Endothelial cell of umbilical vein (primary cell): ENCODE measurements around the gene SMOC1. TPM values are rescaled to one million over a fixed set of nuclear protein-coding genes. Genes with fewer than 3 reads are reported as not detected.

Experiments
- BruUV-seq: library from RNA; stranded (reverse); fragments of 400-500 nt; replicated peaks from 2 replicates; lab custom pipeline; 2021; lab: Mats Ljungman, UMichigan
- CTCF ChIA-PET: fragments of 300-600, 350-600 bp; sonication (Branson Sonifier 250); formaldehyde crosslinking; loops from one replicate; lab custom pipeline; 2021; ENCODE audit warnings: antibody characterized with exemption, inconsistent platforms; lab: Charles Lee
- POLR2A ChIA-PET: fragments of 300-600, 350-600 bp; sonication (Branson Sonifier 250); formaldehyde crosslinking; loops from one replicate; lab custom pipeline; 2021; ENCODE audit warnings: antibody characterized with exemption, inconsistent platforms; lab: Charles Lee
- DNase-seq: peaks from one replicate; pipeline ENCODE4 v3.0.0-alpha.2; 2011; ENCODE audit warnings: low read depth, low spot score
- FAIRE-seq: peaks from 2 replicates; lab custom pipeline; 2011; peaks lifted over from hg19 to GRCh38; lab: Jason Lieb, UNC
- H2AFZ ChIP-seq: 2 replicates; pipeline ENCODE4 v1.6.0; 2012; ENCODE audit warnings: low read depth, low read length, control low read depth, inconsistent platforms
- H3K27ac ChIP-seq: 2 replicates; pipeline ENCODE4 v1.5.1; 2011; ENCODE audit warnings: low read depth, mild to moderate bottlenecking, control low read depth, low read length, moderate library complexity; ENCODE audit not compliant: insufficient read depth
- H3K27me3 ChIP-seq, 2 experiments: 2 replicates each; pipeline versions ENCODE4 v1.6.0 to v1.6.1; 2011; ENCODE audit warnings: low read length in 2 of 2, mixed read lengths in 1 of 2; ENCODE audit not compliant: control insufficient read depth in 2 of 2, insufficient read depth in 2 of 2
- H3K36me3 ChIP-seq, 2 experiments: 2 replicates in 1 of 2; 3 replicates in 1 of 2; pipeline ENCODE4 v1.5.1; 2011; ENCODE audit warnings: low read length in 2 of 2, mild to moderate bottlenecking in 1 of 2, moderate library complexity in 1 of 2; ENCODE audit not compliant: control insufficient read depth in 2 of 2, insufficient read depth in 2 of 2; ENCODE audit errors: extremely low read depth in 1 of 2
- H3K4me1 ChIP-seq: 3 replicates; pipeline ENCODE4 v1.5.1; 2011; ENCODE audit warnings: mild to moderate bottlenecking, low read length; ENCODE audit not compliant: control insufficient read depth, insufficient read depth; ENCODE audit errors: extremely low read depth
- H3K4me2 ChIP-seq: 2 replicates; pipeline ENCODE4 v1.6.1; 2011; ENCODE audit warnings: low read length, control low read depth, mixed read lengths; ENCODE audit not compliant: insufficient read depth
- H3K4me3 ChIP-seq, 3 experiments: fragments of 200-600 bp in 1 of 3; sonication (generic), shearing (Covaris generic) in 1 of 3; replicated peaks in 1 of 3; 2 replicates each; pipeline ENCODE4 v1.5.1; 2011 to 2016; ENCODE audit warnings: control low read depth in 3 of 3, low read length in 3 of 3, mild to moderate bottlenecking in 2 of 3, inconsistent platforms in 1 of 3, low read depth in 1 of 3, moderate library complexity in 1 of 3; ENCODE audit not compliant: insufficient read depth in 1 of 3
- H3K79me2 ChIP-seq: 2 replicates; pipeline ENCODE4 v1.6.0; 2012; ENCODE audit warnings: low read length, inconsistent platforms; ENCODE audit not compliant: control insufficient read depth, insufficient read depth
- H3K9ac ChIP-seq: replicated peaks from 2 replicates; pipeline ENCODE3; 2011; ENCODE audit warnings: low read length, control low read depth; ENCODE audit not compliant: insufficient read depth; ENCODE audit errors: extremely low read depth
- H3K9me1 ChIP-seq: replicated peaks from 3 replicates; pipeline ENCODE4 v1.6.0; 2011; ENCODE audit warnings: mild to moderate bottlenecking, low read length; ENCODE audit not compliant: control insufficient read depth, insufficient read depth; ENCODE audit errors: extremely low read depth
- H3K9me3 ChIP-seq: replicated peaks from 2 replicates; pipeline ENCODE4 v1.5.1; 2012; ENCODE audit warnings: low read length, inconsistent platforms; ENCODE audit not compliant: control insufficient read depth, insufficient read depth
- H4K20me1 ChIP-seq: replicated peaks from 2 replicates; pipeline ENCODE3; 2011; ENCODE audit warnings: mild to moderate bottlenecking, low read length; ENCODE audit not compliant: control insufficient read depth, insufficient read depth; ENCODE audit errors: extremely low read depth
- EZH2 ChIP-seq: IDR thresholded peaks from 2 replicates; pipeline ENCODE4 v1.6.1; 2012; ENCODE audit warnings: borderline replicate concordance, low read depth, mild to moderate bottlenecking, moderate library complexity, low read length, inconsistent platforms; ENCODE audit not compliant: severe bottlenecking
- FOS ChIP-seq: IDR thresholded peaks from 2 replicates; pipeline ENCODE4 v1.6.1; 2011; ENCODE audit warnings: mild to moderate bottlenecking, low read length, moderate library complexity, borderline replicate concordance; ENCODE audit not compliant: insufficient read depth
- GATA2 ChIP-seq: IDR thresholded peaks from 2 replicates; pipeline ENCODE4 v1.7.0; 2011; ENCODE audit warnings: low read depth, mild to moderate bottlenecking, moderate library complexity, mixed read lengths, low read length; ENCODE audit not compliant: insufficient read length, insufficient read depth
- JUN ChIP-seq: IDR thresholded peaks from 2 replicates; pipeline ENCODE4 v1.6.1; 2011; ENCODE audit warnings: borderline replicate concordance, low read depth; ENCODE audit not compliant: insufficient read length, insufficient read depth
- POLR2AphosphoS5 ChIP-seq: IDR thresholded peaks from 2 replicates; pipeline ENCODE4 v1.6.1; 2012; ENCODE audit warnings: low read depth, mild to moderate bottlenecking, control low read depth, low read length, moderate library complexity; ENCODE audit not compliant: insufficient read depth
- dilution Hi-C: fragments of 300-500 bp; cut with MboI; formaldehyde crosslinking; loops from one replicate; pipeline ENCODE4 v1.15.0; 2019; ENCODE audit warnings: low sequenced_read_pairs; ENCODE audit not compliant: extremely low pct_ligation_motif_present
- intact Hi-C: fragments of 100-400 bp; cut with micrococcal nuclease; formaldehyde crosslinking; loops from one replicate; pipeline ENCODE4 v1.10.0; 2022
- polyA plus RNA-seq, 4 experiments: library from polyadenylated mRNA; depleted of rRNA in 3 of 4; stranded (reverse) in 3 of 4; unstranded in 1 of 4; fragments of >200 nt; gene quantifications; 2 replicates each; pipeline versions ENCODE4 v1.2.1 to v1.2.3, GENCODE V29; 2011 to 2012; ENCODE audit warnings: missing spikeins in 1 of 4
- total RNA-seq: library from RNA; stranded (reverse); gene quantifications from 2 replicates; pipeline ENCODE4 v1.2.3, GENCODE V29; 2021
- TF ChIP-seq, protein P1 (sequence below), 2 donors: IDR thresholded peaks; 1 replicate in 1 of 2; 2 replicates in 1 of 2; pipeline ENCODE4 v1.5.1; 2011; ENCODE audit warnings: low read length in 2 of 2, mild to moderate bottlenecking in 2 of 2, moderate library complexity in 2 of 2, control low read depth in 1 of 2, inconsistent platforms in 1 of 2, low read depth in 1 of 2; ENCODE audit not compliant: insufficient read depth in 1 of 2; ENCODE audit errors: extremely low read depth in 1 of 2

SMOC1 gene
- total and polyA plus RNA-seq, 2 donors (not counting 3 experiments of a cell fraction or from before 2014, with no cell fraction given) = 0.97 to 1.1 TPM

DNA sequence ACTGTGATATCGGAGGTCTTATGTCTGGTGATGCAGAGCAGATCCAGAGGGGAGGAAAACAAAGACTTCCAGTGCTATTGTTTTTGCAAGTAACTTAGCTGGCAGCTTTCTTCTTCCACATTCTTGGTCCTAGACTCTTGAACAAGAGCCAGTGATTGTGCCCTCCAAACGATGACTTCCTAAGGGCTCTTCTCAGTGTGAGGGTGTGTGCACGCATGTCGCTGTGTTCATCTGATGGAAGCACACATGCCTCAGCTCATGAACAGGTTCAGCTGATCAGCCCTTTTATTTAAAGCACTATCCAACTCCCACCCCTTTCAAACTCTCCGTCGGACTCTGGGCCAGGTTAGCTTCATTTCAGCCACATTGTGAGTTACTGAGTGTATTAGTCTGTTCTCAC is 59.5 kb downstream of the SMOC1 start:
- peaks cover 21 to 24% of the 10 kb centered on the region in 2 experiments for H3K27me3 ChIP-seq
- intact Hi-C loops (no loop called here), dilution Hi-C loops (no loop called here)
- POLR2A ChIA-PET = no interaction called here
- H3K9me1 ChIP-seq = no peaks in the 10 kb centered on the region
- CTCF ChIA-PET = no interaction called here
- no peak overlapping the region for H3K9ac ChIP-seq
- H3K4me3 ChIP-seq = no peak overlapping the region
- TF ChIP-seq POLR2AphosphoS5 (no peak), FOS (no peak), GATA2 (no peak), EZH2 (no peak), JUN (no peak)
- H3K36me3 ChIP-seq = no peaks in the 10 kb centered on the region
- H3K4me1 ChIP-seq = no peaks in the 10 kb centered on the region
- no peak overlapping the region for H2AFZ ChIP-seq
- DNase-seq = peak; percentile 15
- no peak overlapping the region for H3K27ac ChIP-seq
- H3K9me3 ChIP-seq = no peaks in the 10 kb centered on the region
- H3K79me2 ChIP-seq = no peaks in the 10 kb centered on the region
- BruUV-seq = no TSS peak
- no peak for FAIRE-seq
- H4K20me1 ChIP-seq = no peaks in the 10 kb centered on the region
- H3K4me2 ChIP-seq = no peak overlapping the region

DNA sequence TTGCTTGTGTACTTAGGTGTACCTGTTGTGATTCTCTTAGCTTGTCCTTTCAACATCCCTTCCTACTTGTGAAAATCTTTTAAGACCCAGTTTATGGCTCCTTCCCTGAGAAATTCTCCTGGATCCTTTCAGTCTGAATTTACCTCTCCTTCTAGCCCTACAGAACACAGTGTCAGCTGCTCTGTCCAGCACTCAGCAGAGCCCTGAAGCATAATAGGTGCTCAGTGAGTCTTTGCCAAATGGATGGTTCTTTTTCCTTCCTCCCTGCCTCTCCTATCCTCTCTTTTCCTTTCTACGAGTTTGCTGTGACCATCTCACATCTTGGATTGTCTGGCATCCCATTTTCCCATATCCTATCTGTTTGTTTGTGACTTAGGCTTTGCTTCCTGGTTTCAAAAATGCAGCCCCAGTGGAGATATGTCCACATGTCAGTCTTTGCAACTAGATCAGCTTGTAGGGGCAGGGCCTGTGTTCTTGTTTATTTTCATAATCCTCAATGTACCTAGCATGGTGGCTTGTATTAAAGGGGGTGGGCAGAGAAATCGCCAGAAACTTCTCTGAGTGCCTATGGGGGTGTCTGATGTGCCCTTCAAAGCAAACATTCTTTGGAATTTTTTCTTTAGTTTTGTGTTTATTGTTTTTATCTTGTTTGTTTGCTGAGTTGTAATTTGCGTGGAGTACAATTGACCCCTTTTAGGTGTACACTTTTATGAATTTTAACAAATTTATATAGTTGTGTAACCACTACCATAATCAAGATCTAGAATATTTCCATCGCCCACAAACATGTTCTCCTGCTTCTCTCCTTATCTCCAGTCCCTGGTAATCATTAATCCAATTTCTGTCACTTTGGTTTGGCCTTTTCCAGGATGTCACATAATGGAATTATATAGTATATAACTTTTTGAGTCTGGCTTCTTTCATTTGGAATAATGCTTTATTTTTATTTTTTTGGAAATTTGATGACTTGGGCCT is 62.8 kb downstream of the SMOC1 start:
- H3K4me2 ChIP-seq = no peak overlapping the region
- peaks cover 13 to 17% of the 10 kb centered on the region in 2 experiments for H3K27me3 ChIP-seq
- H4K20me1 ChIP-seq = no peaks in the 10 kb centered on the region
- dilution Hi-C loops = no loop called here
- H2AFZ ChIP-seq = no peak overlapping the region
- ChIA-PET CTCF (interaction anchor here (1.0 kb wide), 1 partner anchor 86 kb away, joined by 3 read pairs; no protein-coding TSS in a partner anchor), POLR2A (no interaction called here)
- intact Hi-C loops = no loop called here
- H3K4me1 ChIP-seq = no peaks in the 10 kb centered on the region
- no peaks in the 10 kb centered on the region for H3K9me3 ChIP-seq
- no peaks in the 10 kb centered on the region for H3K36me3 ChIP-seq
- TF ChIP-seq FOS (no peak), GATA2 (no peak), POLR2AphosphoS5 (no peak)
- TF ChIP-seq, protein P1, sequence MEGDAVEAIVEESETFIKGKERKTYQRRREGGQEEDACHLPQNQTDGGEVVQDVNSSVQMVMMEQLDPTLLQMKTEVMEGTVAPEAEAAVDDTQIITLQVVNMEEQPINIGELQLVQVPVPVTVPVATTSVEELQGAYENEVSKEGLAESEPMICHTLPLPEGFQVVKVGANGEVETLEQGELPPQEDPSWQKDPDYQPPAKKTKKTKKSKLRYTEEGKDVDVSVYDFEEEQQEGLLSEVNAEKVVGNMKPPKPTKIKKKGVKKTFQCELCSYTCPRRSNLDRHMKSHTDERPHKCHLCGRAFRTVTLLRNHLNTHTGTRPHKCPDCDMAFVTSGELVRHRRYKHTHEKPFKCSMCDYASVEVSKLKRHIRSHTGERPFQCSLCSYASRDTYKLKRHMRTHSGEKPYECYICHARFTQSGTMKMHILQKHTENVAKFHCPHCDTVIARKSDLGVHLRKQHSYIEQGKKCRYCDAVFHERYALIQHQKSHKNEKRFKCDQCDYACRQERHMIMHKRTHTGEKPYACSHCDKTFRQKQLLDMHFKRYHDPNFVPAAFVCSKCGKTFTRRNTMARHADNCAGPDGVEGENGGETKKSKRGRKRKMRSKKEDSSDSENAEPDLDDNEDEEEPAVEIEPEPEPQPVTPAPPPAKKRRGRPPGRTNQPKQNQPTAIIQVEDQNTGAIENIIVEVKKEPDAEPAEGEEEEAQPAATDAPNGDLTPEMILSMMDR (IDR thresholded peaks at IDR 0.05; ENCODE audit: extremely low read depth in 1 of 2, insufficient read depth in 1 of 2, low read depth in 1 of 2, low read length in 2 of 2) = no peak
- no peak for DNase-seq
- no peak for FAIRE-seq
- BruUV-seq = no TSS peak
- no peaks in the 10 kb centered on the region for H3K9me1 ChIP-seq
- H3K79me2 ChIP-seq = no peaks in the 10 kb centered on the region
- H3K27ac ChIP-seq = no peak overlapping the region
- no peak overlapping the region for H3K9ac ChIP-seq
- no peak overlapping the region for H3K4me3 ChIP-seq
